ENCODE measurements around the gene MIF4GD.

DNA sequence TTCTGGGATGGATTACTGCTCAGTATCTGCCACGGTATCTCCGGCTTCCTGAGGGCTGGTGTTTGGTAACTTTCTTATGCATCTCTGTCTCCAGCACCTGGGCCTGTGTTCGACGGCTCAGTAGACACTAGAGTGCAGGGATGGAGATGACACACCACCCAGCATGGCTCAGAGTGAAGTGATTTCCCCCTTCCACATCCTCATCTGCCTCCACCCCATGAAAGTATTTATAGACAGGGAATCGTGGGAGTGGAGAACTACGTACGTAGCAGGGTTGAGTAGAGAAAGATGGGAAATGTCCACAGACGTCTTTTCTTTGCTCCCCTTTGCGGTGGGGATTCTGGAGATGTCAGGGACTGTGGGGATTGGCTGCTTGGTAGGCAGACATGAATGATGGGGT lies 30.0 kb upstream of the MIF4GD start:
- TF ChIP-seq, protein P1, sequence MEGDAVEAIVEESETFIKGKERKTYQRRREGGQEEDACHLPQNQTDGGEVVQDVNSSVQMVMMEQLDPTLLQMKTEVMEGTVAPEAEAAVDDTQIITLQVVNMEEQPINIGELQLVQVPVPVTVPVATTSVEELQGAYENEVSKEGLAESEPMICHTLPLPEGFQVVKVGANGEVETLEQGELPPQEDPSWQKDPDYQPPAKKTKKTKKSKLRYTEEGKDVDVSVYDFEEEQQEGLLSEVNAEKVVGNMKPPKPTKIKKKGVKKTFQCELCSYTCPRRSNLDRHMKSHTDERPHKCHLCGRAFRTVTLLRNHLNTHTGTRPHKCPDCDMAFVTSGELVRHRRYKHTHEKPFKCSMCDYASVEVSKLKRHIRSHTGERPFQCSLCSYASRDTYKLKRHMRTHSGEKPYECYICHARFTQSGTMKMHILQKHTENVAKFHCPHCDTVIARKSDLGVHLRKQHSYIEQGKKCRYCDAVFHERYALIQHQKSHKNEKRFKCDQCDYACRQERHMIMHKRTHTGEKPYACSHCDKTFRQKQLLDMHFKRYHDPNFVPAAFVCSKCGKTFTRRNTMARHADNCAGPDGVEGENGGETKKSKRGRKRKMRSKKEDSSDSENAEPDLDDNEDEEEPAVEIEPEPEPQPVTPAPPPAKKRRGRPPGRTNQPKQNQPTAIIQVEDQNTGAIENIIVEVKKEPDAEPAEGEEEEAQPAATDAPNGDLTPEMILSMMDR (conservative IDR thresholded peaks at IDR 0.05; ENCODE audit: low read depth in 2 of 2): no peak
- TF ChIP-seq EZH2 (IDR thresholded peaks at IDR 0.05; ENCODE audit: low read depth, unreplicated experiment) (no peak), POLR2AphosphoS5 (IDR thresholded peaks at IDR 0.05; ENCODE audit: low read depth) (no peak), CREB1 (CRISPR knock-in tag; IDR thresholded peaks at IDR 0.05; ENCODE audit: low read depth) (no peak), ZNF114 (CRISPR knock-in tag; IDR thresholded peaks at IDR 0.05) (no peak), ZNF331 (CRISPR knock-in tag; IDR thresholded peaks at IDR 0.05; ENCODE audit: low read depth) (no peak), EZH2phosphoT487 (IDR thresholded peaks at IDR 0.05; ENCODE audit: unreplicated experiment) (no peak), NANOG (IDR thresholded peaks at IDR 0.05; ENCODE audit: borderline replicate concordance) (no peak), JUNB (IDR thresholded peaks at IDR 0.05; ENCODE audit: unreplicated experiment) (no peak)
- TF ChIP-seq, protein P2, sequence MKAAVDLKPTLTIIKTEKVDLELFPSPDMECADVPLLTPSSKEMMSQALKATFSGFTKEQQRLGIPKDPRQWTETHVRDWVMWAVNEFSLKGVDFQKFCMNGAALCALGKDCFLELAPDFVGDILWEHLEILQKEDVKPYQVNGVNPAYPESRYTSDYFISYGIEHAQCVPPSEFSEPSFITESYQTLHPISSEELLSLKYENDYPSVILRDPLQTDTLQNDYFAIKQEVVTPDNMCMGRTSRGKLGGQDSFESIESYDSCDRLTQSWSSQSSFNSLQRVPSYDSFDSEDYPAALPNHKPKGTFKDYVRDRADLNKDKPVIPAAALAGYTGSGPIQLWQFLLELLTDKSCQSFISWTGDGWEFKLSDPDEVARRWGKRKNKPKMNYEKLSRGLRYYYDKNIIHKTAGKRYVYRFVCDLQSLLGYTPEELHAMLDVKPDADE (IDR thresholded peaks at IDR 0.05): no peak
- TF ChIP-seq, protein P3, sequence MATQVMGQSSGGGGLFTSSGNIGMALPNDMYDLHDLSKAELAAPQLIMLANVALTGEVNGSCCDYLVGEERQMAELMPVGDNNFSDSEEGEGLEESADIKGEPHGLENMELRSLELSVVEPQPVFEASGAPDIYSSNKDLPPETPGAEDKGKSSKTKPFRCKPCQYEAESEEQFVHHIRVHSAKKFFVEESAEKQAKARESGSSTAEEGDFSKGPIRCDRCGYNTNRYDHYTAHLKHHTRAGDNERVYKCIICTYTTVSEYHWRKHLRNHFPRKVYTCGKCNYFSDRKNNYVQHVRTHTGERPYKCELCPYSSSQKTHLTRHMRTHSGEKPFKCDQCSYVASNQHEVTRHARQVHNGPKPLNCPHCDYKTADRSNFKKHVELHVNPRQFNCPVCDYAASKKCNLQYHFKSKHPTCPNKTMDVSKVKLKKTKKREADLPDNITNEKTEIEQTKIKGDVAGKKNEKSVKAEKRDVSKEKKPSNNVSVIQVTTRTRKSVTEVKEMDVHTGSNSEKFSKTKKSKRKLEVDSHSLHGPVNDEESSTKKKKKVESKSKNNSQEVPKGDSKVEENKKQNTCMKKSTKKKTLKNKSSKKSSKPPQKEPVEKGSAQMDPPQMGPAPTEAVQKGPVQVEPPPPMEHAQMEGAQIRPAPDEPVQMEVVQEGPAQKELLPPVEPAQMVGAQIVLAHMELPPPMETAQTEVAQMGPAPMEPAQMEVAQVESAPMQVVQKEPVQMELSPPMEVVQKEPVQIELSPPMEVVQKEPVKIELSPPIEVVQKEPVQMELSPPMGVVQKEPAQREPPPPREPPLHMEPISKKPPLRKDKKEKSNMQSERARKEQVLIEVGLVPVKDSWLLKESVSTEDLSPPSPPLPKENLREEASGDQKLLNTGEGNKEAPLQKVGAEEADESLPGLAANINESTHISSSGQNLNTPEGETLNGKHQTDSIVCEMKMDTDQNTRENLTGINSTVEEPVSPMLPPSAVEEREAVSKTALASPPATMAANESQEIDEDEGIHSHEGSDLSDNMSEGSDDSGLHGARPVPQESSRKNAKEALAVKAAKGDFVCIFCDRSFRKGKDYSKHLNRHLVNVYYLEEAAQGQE (IDR thresholded peaks at IDR 0.05; ENCODE audit: unreplicated experiment): no peak
- TF ChIP-seq, protein P4, sequence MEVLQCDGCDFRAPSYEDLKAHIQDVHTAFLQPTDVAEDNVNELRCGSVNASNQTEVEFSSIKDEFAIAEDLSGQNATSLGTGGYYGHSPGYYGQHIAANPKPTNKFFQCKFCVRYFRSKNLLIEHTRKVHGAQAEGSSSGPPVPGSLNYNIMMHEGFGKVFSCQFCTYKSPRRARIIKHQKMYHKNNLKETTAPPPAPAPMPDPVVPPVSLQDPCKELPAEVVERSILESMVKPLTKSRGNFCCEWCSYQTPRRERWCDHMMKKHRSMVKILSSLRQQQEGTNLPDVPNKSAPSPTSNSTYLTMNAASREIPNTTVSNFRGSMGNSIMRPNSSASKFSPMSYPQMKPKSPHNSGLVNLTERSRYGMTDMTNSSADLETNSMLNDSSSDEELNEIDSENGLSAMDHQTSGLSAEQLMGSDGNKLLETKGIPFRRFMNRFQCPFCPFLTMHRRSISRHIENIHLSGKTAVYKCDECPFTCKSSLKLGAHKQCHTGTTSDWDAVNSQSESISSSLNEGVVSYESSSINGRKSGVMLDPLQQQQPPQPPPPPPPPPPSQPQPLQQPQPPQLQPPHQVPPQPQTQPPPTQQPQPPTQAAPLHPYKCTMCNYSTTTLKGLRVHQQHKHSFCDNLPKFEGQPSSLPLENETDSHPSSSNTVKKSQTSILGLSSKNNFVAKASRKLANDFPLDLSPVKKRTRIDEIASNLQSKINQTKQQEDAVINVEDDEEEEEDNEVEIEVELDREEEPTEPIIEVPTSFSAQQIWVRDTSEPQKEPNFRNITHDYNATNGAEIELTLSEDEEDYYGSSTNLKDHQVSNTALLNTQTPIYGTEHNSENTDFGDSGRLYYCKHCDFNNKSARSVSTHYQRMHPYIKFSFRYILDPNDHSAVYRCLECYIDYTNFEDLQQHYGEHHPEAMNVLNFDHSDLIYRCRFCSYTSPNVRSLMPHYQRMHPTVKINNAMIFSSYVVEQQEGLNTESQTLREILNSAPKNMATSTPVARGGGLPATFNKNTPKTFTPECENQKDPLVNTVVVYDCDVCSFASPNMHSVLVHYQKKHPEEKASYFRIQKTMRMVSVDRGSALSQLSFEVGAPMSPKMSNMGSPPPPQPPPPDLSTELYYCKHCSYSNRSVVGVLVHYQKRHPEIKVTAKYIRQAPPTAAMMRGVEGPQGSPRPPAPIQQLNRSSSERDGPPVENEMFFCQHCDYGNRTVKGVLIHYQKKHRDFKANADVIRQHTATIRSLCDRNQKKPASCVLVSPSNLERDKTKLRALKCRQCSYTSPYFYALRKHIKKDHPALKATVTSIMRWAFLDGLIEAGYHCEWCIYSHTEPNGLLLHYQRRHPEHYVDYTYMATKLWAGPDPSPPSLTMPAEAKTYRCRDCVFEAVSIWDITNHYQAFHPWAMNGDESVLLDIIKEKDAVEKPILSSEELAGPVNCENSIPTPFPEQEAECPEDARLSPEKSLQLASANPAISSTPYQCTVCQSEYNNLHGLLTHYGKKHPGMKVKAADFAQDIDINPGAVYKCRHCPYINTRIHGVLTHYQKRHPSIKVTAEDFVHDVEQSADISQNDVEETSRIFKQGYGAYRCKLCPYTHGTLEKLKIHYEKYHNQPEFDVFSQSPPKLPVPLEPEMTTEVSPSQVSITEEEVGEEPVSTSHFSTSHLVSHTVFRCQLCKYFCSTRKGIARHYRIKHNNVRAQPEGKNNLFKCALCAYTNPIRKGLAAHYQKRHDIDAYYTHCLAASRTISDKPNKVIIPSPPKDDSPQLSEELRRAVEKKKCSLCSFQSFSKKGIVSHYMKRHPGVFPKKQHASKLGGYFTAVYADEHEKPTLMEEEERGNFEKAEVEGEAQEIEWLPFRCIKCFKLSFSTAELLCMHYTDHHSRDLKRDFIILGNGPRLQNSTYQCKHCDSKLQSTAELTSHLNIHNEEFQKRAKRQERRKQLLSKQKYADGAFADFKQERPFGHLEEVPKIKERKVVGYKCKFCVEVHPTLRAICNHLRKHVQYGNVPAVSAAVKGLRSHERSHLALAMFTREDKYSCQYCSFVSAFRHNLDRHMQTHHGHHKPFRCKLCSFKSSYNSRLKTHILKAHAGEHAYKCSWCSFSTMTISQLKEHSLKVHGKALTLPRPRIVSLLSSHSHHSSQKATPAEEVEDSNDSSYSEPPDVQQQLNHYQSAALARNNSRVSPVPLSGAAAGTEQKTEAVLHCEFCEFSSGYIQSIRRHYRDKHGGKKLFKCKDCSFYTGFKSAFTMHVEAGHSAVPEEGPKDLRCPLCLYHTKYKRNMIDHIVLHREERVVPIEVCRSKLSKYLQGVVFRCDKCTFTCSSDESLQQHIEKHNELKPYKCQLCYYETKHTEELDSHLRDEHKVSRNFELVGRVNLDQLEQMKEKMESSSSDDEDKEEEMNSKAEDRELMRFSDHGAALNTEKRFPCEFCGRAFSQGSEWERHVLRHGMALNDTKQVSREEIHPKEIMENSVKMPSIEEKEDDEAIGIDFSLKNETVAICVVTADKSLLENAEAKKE (CRISPR knock-in tag; IDR thresholded peaks at IDR 0.05): no peak
